Lower lobe of right lung (tissue), 2 donors: Measurements from ENCODE around the gene CEBPG. TPM values are rescaled to one million over a fixed set of nuclear protein-coding genes. Genes with fewer than 3 reads are reported as not detected.

Source experiments
- ATAC-seq, 2 donors: fragments of 200-7000 bp; cut with Tn5 transposase; one replicate each; pipeline ENCODE4 v1.9.1; 2020 to 2022; ENCODE audit warnings: mild to moderate bottlenecking in 2 of 2, moderate library complexity in 2 of 2
- DNase-seq: peaks from one replicate; pipeline ENCODE4 v3.0.0-alpha.2; 2020
- H3K27ac ChIP-seq: fragments of 200-600 bp; one replicate; pipeline ENCODE4 v1.8.0; 2022
- H3K27me3 ChIP-seq: fragments of 200-600 bp; one replicate; pipeline ENCODE4 v1.8.0; 2022; ENCODE audit warnings: low read depth
- H3K36me3 ChIP-seq: fragments of 200-600 bp; one replicate; pipeline ENCODE4 v1.8.0; 2022; ENCODE audit warnings: mild to moderate bottlenecking
- H3K4me1 ChIP-seq: fragments of 200-600 bp; one replicate; pipeline ENCODE4 v1.8.0; 2022
- H3K4me3 ChIP-seq: fragments of 200-600 bp; one replicate; pipeline ENCODE4 v1.8.0; 2022; ENCODE audit warnings: mild to moderate bottlenecking
- H3K9me3 ChIP-seq: fragments of 200-600 bp; one replicate; pipeline ENCODE4 v1.8.0; 2022
- intact Hi-C: fragments of 100-400 bp; cut with DNase I; formaldehyde crosslinking; loops from one replicate; pipeline ENCODE4 v1.11.0; 2022
- total RNA-seq: library from RNA; stranded (reverse); fragmentation: NEBNext Ultra II Directional; extraction: Animal tissue kit (Norgen Biotek cat#: 25700); gene quantifications from one replicate; pipeline ENCODE4 v1.2.1, GENCODE V29; 2021
- TF ChIP-seq, protein P1 (sequence below): fragments of 200-600 bp; IDR thresholded peaks from one replicate; pipeline ENCODE4 v1.8.0; 2022; ENCODE audit warnings: antibody characterized with exemption, mild to moderate bottlenecking
- donor health status: DM: no; HTN: yes; CAD: no; lungs with severe emphysema.

The CEBPG gene
- total RNA-seq, 1 donor from 2014 or later: 29.6 TPM

DNA sequence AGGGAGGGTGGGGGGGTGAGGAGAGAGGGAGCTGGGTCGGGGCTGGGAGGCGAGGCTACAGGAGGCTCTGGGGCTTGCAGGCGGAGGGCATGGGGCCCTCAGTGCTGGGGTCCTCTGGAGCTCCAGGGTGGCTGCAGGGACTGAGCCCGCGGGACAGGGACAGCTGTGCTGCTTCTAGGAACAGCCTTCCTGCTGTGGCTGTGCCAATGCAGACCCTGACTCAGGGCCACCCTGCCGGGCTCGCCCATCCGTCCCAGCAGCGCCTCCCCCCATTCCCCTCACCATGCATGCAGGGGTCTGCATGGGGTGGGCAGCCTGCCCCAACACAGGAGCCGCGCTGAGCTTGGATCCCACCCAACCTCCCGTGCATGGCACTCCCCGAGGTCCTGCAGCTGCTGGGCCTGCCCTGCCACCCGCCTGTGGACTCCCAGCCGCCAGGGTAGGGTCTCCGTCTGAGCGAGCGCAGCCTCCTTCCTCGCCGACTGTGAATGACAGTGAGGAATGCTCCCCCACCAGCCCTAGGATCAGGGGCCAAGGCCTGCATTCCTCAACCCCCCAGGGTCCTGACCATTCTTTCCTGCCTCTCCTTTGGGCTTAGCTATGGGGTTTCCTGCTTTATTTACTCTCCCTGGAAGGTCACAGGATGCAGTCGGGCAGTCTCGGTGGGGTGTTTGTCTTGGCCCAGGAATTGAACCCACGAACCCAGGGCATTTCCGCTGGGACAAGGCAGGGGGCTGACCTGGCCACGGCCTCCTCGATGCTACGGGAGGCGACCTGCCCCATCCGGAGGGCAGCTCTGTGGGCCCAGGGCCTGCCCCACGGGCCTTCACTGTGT, 23.4 kb downstream of the CEBPG start:
- DNase-seq (peak; percentile 38), ATAC-seq (no peak)
- no peaks in the 10 kb centered on the region for H3K9me3 ChIP-seq
- TF ChIP-seq, protein P1, sequence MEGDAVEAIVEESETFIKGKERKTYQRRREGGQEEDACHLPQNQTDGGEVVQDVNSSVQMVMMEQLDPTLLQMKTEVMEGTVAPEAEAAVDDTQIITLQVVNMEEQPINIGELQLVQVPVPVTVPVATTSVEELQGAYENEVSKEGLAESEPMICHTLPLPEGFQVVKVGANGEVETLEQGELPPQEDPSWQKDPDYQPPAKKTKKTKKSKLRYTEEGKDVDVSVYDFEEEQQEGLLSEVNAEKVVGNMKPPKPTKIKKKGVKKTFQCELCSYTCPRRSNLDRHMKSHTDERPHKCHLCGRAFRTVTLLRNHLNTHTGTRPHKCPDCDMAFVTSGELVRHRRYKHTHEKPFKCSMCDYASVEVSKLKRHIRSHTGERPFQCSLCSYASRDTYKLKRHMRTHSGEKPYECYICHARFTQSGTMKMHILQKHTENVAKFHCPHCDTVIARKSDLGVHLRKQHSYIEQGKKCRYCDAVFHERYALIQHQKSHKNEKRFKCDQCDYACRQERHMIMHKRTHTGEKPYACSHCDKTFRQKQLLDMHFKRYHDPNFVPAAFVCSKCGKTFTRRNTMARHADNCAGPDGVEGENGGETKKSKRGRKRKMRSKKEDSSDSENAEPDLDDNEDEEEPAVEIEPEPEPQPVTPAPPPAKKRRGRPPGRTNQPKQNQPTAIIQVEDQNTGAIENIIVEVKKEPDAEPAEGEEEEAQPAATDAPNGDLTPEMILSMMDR: no peak
- peaks cover 37% of the 10 kb centered on the region for H3K4me1 ChIP-seq
- intact Hi-C loops: no loop called here
- no peaks in the 10 kb centered on the region for H3K27me3 ChIP-seq
- peaks cover 6% of the 10 kb centered on the region for H3K36me3 ChIP-seq
- no peak overlapping the region for H3K27ac ChIP-seq
- H3K4me3 ChIP-seq: no peak overlapping the region

DNA sequence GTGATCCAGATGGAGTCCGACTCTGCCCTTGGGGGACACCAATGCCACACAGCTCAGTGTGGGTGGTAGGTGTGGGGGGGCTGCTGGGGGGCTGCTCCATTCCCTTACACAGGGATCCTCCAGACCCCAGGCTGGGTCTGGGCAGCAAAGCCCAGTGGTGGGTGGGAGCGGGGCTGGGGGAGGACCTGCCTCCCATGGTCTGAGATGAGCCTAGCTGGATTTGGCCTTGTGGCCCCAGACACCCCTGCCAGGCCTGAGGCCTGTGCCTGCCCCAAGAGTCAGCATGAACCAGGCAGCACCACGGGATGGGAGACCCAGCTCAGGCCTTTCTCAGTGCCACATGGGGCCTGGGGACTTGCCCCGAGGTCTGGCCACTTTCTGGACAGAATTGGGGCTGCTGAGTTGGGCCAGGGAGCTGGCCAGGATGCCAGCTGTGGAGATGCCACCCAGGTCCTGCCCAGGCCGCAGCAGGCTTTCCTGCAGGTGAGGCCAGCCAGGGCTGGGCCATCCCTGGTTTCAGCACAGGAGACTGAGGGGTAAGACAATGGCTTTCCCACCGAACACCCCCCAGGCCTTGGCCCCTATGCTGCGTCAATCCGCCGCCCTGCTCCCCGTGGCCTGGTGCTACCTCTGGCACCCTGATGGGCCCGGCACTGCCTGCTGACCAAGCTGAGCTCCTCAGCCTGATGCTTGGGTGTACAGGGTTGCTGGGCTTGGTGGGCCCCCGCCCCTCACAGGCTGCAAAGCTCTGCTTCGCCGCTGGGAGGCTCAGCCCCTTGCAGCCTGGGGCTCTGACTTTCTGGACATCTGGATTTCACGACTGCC, 24.2 kb downstream of the CEBPG start:
- no peak for ATAC-seq
- intact Hi-C loops: no loop called here
- H3K4me3 ChIP-seq: no peak overlapping the region

DNA sequence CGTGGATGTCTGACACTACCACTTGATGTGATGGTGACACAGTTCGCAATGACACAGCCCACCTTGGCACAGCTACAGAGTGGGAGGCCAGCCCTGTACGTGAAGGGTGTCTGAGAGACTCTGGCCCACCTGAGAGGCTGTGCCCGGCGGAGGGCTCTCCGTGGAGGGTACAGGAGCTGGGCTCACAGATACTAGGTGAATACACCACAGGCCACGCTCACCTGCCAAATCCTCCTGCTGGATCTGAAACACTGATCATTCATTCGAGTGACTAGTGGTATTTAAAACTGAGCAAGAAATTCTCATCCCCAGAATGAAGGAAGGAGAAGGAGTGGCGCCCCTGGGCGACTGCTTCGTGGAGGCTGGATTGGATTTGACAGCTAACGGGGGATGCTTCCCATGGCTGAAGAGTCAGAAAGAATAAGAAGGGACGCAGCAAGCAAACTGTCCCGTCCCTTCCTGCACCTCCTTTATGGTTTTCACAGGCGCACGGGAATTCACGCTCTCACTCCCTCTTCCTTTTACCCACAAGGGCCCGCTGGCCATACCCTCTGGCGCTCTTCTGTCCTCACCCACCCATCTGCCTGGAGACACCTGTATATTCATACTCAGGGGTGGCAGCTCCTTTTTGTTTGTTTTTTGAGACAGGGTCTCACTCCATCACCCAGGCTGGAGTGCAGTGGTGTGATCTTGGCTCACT, 25.0 kb downstream of the CEBPG start:
- no peak for ATAC-seq
- TF ChIP-seq, protein P1: no peak
- no peaks in the 10 kb centered on the region for H3K9me3 ChIP-seq
- intact Hi-C loops: no loop called here
- DNase-seq: peak; percentile 32
- H3K27ac ChIP-seq: no peak overlapping the region
- H3K4me3 ChIP-seq: no peak overlapping the region
- H3K27me3 ChIP-seq: no peaks in the 10 kb centered on the region
- peaks cover 36% of the 10 kb centered on the region for H3K4me1 ChIP-seq
- H3K36me3 ChIP-seq: peaks cover 6% of the 10 kb centered on the region

More for the DNA sequence above, 24.2 kb downstream of the CEBPG start:
- Histone ChIP-seq H3K27ac (no peak overlapping the region), H3K9me3 (no peaks in the 10 kb centered on the region), H3K27me3 (no peaks in the 10 kb centered on the region), H3K36me3 (peaks cover 6% of the 10 kb centered on the region), H3K4me1 (peaks cover 37% of the 10 kb centered on the region)
- DNase-seq: peak; percentile 34
- TF ChIP-seq, protein P1: no peak

DNA sequence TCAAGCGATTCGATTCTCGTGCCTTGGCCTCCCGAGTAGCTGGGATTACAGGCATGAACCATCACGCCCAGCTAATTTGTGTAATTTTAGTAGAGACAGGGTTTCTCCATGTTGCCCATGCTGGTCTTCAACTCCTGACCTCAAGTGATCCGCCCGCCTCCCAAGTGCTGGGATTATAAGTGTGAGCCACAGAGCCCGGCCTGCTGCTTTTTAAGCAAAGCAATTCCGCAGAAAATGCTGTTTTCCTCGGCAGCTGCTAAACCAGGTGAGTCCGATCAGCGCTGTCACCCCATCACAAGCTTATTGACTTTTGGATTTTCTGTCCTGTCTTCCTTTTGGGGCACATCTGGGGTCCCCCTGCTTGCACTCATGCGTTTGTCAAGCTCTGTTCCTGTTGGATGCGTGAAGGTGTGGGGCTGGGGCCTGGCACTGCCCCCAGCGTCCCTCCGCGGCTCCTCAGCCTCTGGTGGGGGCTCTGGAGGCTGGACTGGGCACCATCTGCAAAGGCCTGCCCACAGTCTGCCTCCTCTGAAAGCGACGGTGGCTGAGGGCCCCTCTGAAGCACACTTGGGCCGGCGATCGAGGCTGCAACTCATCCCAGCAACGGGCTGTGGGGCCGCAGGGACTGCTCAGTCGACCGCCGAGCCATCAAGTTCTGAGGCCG, 25.7 kb downstream of the CEBPG start:
- H3K36me3 ChIP-seq: peaks cover 6% of the 10 kb centered on the region
- no peaks in the 10 kb centered on the region for H3K9me3 ChIP-seq
- intact Hi-C loops: no loop called here
- DNase-seq: peak; percentile 20
- no peak overlapping the region for H3K4me3 ChIP-seq
- TF ChIP-seq, protein P1: no peak
- H3K27me3 ChIP-seq: no peaks in the 10 kb centered on the region
- no peak for ATAC-seq
- peaks cover 29% of the 10 kb centered on the region for H3K4me1 ChIP-seq
- H3K27ac ChIP-seq: no peak overlapping the region
